WTC11 (cell line): ENCODE data around the gene PPP1R3F. TPM values are rescaled to one million over a fixed set of nuclear protein-coding genes. Genes with fewer than 3 reads are reported as not detected.

ENCODE experiments used
- ATAC-seq: fragments of 200-7000 bp; cut with Tn5 transposase; 2 replicates; pipeline ENCODE4 v1.10.0; 2021; ENCODE audit warnings: mild to moderate bottlenecking, moderate library complexity
- CTCF ChIA-PET: fragments of 300-600 bp; sonication (Branson Sonifier 250); formaldehyde crosslinking; loops from one replicate; lab custom pipeline; 2021; ENCODE audit warnings: antibody characterized with exemption; lab: Charles Lee
- POLR2A ChIA-PET: fragments of 350-600 bp; sonication (Branson Sonifier 250); formaldehyde crosslinking; loops from one replicate; lab custom pipeline; 2021; ENCODE audit warnings: antibody characterized with exemption; lab: Charles Lee
- DNase-seq: peaks from one replicate; pipeline ENCODE4 v3.0.0; 2021; ENCODE audit warnings: low spot score
- H3K27ac Mint-ChIP-seq: 2 replicates; pipeline ENCODE4 v1.8.0; 2021; ENCODE audit warnings: mixed read lengths
- H3K27me3 Mint-ChIP-seq: 2 replicates; pipeline ENCODE4 v1.8.0; 2021; ENCODE audit warnings: low read depth, mild to moderate bottlenecking, moderate library complexity, mixed read lengths
- H3K36me3 Mint-ChIP-seq: 2 replicates; pipeline ENCODE4 v1.8.0; 2021; ENCODE audit warnings: mixed read lengths
- H3K4me1 Mint-ChIP-seq: 2 replicates; pipeline ENCODE4 v1.8.0; 2022; ENCODE audit warnings: mixed read lengths
- H3K4me3 Mint-ChIP-seq: 2 replicates; pipeline ENCODE4 v1.8.0; 2021; ENCODE audit warnings: mild to moderate bottlenecking, moderate library complexity, mixed read lengths
- H3K9me3 Mint-ChIP-seq: 2 replicates; pipeline ENCODE4 v1.8.0; 2021; ENCODE audit warnings: mixed read lengths
- AFF4 ChIP-seq: sonication (generic); formaldehyde crosslinking; IDR thresholded peaks from 2 replicates; pipeline ENCODE4 v1.8.1; 2023; ENCODE audit warnings: mild to moderate bottlenecking, missing genetic modification reagents, borderline replicate concordance
- ATF1 ChIP-seq: sonication (generic); formaldehyde crosslinking; IDR thresholded peaks from 2 replicates; pipeline ENCODE4 v1.8.1; 2023; ENCODE audit warnings: mild to moderate bottlenecking, moderate library complexity, missing genetic modification reagents
- ATF2 ChIP-seq: sonication (generic); formaldehyde crosslinking; IDR thresholded peaks from 2 replicates; pipeline ENCODE4 v1.8.1; 2022; ENCODE audit warnings: low read depth, missing genetic modification reagents, borderline replicate concordance
- FOXJ3 ChIP-seq: sonication (generic); formaldehyde crosslinking; IDR thresholded peaks from 2 replicates; pipeline ENCODE4 v1.9.0; 2021; ENCODE audit warnings: missing genetic modification reagents, mild to moderate bottlenecking, borderline replicate concordance
- FOXP1 ChIP-seq: sonication (generic); formaldehyde crosslinking; IDR thresholded peaks from 2 replicates; pipeline ENCODE4 v1.8.0; 2022; ENCODE audit warnings: missing genetic modification reagents, mild to moderate bottlenecking, moderate library complexity, borderline replicate concordance
- GABPB1 ChIP-seq: sonication (generic); formaldehyde crosslinking; IDR thresholded peaks from 2 replicates; pipeline ENCODE4 v1.8.1; 2023; ENCODE audit warnings: mild to moderate bottlenecking, missing genetic modification reagents
- HMGA2 ChIP-seq: fragments of 250-450 bp; sonication (Bioruptor Pico); IDR thresholded peaks from 2 replicates; pipeline ENCODE4 v1.4.0; 2021; ENCODE audit warnings: mild to moderate bottlenecking, moderate library complexity
- KAT7 ChIP-seq: sonication (generic); formaldehyde crosslinking; IDR thresholded peaks from 2 replicates; pipeline ENCODE4 v1.8.1; 2023; ENCODE audit warnings: missing genetic modification reagents, mild to moderate bottlenecking, borderline replicate concordance
- MYBL2 ChIP-seq: sonication (generic); formaldehyde crosslinking; IDR thresholded peaks from 2 replicates; pipeline ENCODE4 v1.8.1; 2023; ENCODE audit warnings: mild to moderate bottlenecking, moderate library complexity, missing genetic modification reagents
- NR3C1 ChIP-seq: sonication (generic); formaldehyde crosslinking; conservative IDR thresholded peaks from 2 replicates; pipeline ENCODE4 v1.8.1; 2023; ENCODE audit warnings: low read depth, mild to moderate bottlenecking, missing genetic modification reagents
- PRDM15 ChIP-seq: sonication (generic); formaldehyde crosslinking; IDR thresholded peaks from 2 replicates; pipeline ENCODE4 v1.8.0; 2022; ENCODE audit warnings: missing genetic modification reagents
- SMAD4 ChIP-seq: sonication (generic); formaldehyde crosslinking; IDR thresholded peaks from 2 replicates; pipeline ENCODE4 v1.8.0; 2022; ENCODE audit warnings: mild to moderate bottlenecking, missing genetic modification reagents
- TCF7 ChIP-seq: sonication (generic); formaldehyde crosslinking; IDR thresholded peaks from 2 replicates; pipeline ENCODE4 v1.8.0; 2022; ENCODE audit warnings: mild to moderate bottlenecking, low read depth, missing genetic modification reagents, moderate library complexity
- ZBTB43 ChIP-seq: sonication (generic); formaldehyde crosslinking; IDR thresholded peaks from 2 replicates; pipeline ENCODE4 v1.8.1; 2023; ENCODE audit warnings: mild to moderate bottlenecking, missing genetic modification reagents
- ZNF425 ChIP-seq: fragments of 250-450 bp; sonication (Bioruptor Pico); conservative IDR thresholded peaks from 2 replicates; pipeline ENCODE4 v1.9.0; 2021; ENCODE audit warnings: mild to moderate bottlenecking
- ZNF512 ChIP-seq: sonication (generic); formaldehyde crosslinking; IDR thresholded peaks from 2 replicates; pipeline ENCODE4 v1.8.1; 2022; ENCODE audit warnings: missing genetic modification reagents, borderline replicate concordance
- ZNF671 ChIP-seq: fragments of 250-450 bp; sonication (Bioruptor Pico); IDR thresholded peaks from 2 replicates; pipeline ENCODE4 v1.8.0; 2021; ENCODE audit warnings: mild to moderate bottlenecking
- total RNA-seq: library from RNA; stranded (reverse); gene quantifications from 3 replicates; pipeline ENCODE4 v1.2.3, GENCODE V29; 2021

PPP1R3F gene
- total RNA-seq, 1 experiment from 2014 or later = 7.0 TPM

- no peak for TF ChIP-seq TCF7
- TF ChIP-seq, all 79 proteins: peak for 0
These were observed 36.4 kb upstream of the PPP1R3F start, which contains the start of gene CACNA1F (continued) for GRCh38 chrX:49233176-49233575.

GRCh38 chrX:49233887-49234555, 35.6 kb upstream of the PPP1R3F start:
- ATAC-seq (no peak), DNase-seq (no peak)
- Mint-ChIP-seq H3K27me3 (no peaks in the 10 kb centered on the region; the same call in 1 of the 2 replicates), H3K36me3 (no peaks in the 10 kb centered on the region), H3K4me3 (no peak overlapping the region), H3K4me1 (peaks cover 10% of the 10 kb centered on the region), H3K27ac (no peak overlapping the region), H3K9me3 (no peaks in the 10 kb centered on the region)
- TF ChIP-seq ZNF512 (CRISPR knock-in tag) = no peak
- TF ChIP-seq SMAD4 (CRISPR knock-in tag) = no peak
- TF ChIP-seq ATF1 (CRISPR knock-in tag) = no peak
- TF ChIP-seq MYBL2 = no peak
- TF ChIP-seq ZNF671 (CRISPR knock-in tag) = no peak
- no peak for TF ChIP-seq ATF2 (CRISPR knock-in tag)
- no peak for TF ChIP-seq HMGA2 (CRISPR knock-in tag)
- no peak for TF ChIP-seq KAT7
- no peak for TF ChIP-seq ZNF425 (CRISPR knock-in tag)
- no peak for TF ChIP-seq GABPB1 (CRISPR knock-in tag)
- TF ChIP-seq FOXP1 (CRISPR knock-in tag) = no peak
- no peak for TF ChIP-seq NR3C1 (CRISPR knock-in tag)
- ChIA-PET POLR2A (no interaction called here), CTCF (interaction anchor here (0.9 kb wide), 1 partner anchor 78 kb away, joined by 3 read pairs; no protein-coding TSS in a partner anchor)

GRCh38 chrX:49237060-49237459, 32.5 kb upstream of the PPP1R3F start:
- CTCF ChIA-PET = no interaction called here
- POLR2A ChIA-PET = no interaction called here
- 0 out of 2 replicates have a peak overlapping the region, but pooled peaks have one; percentile 60 for H3K27ac Mint-ChIP-seq
- TF ChIP-seq FOXJ3 (CRISPR knock-in tag) (no peak), AFF4 (CRISPR knock-in tag) (no peak), PRDM15 (CRISPR knock-in tag) (no peak), GABPB1 (CRISPR knock-in tag) (no peak), ZBTB43 (CRISPR knock-in tag) (no peak)

More at GRCh38 chrX:49237060-49237459, 32.5 kb upstream of the PPP1R3F start:
- DNase-seq = no peak
- no peaks in the 10 kb centered on the region for H3K36me3 Mint-ChIP-seq
- H3K27me3 Mint-ChIP-seq = no peaks in the 10 kb centered on the region; the same call in 1 of the 2 replicates
- no peaks in the 10 kb centered on the region for H3K9me3 Mint-ChIP-seq
- no peaks in the 10 kb centered on the region for H3K4me1 Mint-ChIP-seq
- no peak for ATAC-seq
- peak overlapping the region; percentile 20 for H3K4me3 Mint-ChIP-seq
